HG03064 (cell line): ENCODE data around the gene CARD9.
"Not testable (repeated sequence)": the region's sequence is repeated elsewhere in the genome, so short reads cannot be mapped to it uniquely, and the experiment has no call there.

Source experiments
- ATAC-seq: cut with Tn5 transposase; IDR thresholded peaks from one replicate; pipeline ENCODE4 v1.9.1; 2021; ENCODE audit warnings: low read depth; ENCODE audit not compliant: unreplicated experiment

The CARD9 gene

GRCh38 chr9:136326061-136326760, 47.3 kb downstream of the CARD9 start:
- ATAC-seq = no peak

GRCh38 chr9:136325358-136325757, 48.1 kb downstream of the CARD9 start:
- no peak for ATAC-seq

DNA sequence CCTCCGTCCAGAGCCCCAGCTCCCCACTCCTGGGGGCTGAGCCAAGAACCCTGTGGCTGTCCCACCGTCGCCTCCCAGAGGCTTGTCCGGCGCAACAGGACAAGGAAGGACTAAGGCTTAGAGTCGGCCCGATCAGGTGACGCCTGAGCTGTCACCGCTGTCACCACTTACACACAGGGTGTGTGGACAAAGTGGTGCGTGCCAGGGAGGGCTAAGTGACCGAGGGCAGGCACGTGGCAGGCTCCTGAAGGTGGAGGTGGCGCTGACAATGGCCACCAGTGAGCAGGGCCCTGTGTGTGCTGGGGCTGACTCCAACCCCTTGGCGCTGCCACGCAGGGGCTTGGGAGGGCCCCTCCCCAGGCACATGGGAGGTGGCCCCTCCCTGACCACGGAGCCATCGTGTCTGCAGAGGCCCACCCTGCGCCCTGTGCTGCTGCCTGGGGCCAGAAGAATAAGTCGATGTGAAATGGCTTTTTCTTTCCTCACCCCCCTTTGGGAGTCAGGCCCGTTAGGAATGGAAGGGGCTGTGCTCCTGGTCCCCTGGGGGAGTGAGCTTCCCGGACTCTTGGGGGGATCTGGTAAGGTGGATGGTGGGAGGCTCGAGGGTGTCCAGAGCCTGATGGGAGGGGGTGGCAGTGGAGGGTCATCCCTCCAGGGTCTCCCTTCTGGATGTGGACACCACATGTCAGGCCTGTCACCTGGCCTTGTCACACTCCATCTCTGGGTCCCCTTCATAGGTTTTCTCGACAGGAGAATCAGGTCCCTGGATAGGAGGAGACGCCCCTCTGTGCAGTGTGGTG, 48.8 kb downstream of the CARD9 start:
- no peak for ATAC-seq

DNA sequence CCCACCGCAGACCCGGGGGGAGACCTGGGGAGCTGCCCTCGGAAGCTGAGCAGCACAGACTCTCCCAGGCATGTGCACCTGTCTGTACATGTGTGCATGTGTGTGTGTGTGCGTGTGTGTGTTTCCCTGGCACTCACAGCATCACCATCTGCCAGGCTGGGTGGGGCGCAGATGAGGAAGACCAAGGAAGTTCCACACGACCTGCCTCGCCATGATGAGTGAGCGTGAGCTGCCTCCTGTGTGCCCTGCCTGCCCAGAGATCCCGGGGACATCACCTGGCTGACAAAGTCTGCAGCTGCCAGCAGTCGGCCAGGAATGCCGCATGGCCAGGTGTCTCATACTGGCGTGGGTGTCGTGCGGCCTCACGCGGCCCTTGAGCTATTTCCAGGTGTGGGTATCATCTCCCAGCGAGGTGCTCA, 50.1 kb downstream of the CARD9 start:
- ATAC-seq = no peak

DNA sequence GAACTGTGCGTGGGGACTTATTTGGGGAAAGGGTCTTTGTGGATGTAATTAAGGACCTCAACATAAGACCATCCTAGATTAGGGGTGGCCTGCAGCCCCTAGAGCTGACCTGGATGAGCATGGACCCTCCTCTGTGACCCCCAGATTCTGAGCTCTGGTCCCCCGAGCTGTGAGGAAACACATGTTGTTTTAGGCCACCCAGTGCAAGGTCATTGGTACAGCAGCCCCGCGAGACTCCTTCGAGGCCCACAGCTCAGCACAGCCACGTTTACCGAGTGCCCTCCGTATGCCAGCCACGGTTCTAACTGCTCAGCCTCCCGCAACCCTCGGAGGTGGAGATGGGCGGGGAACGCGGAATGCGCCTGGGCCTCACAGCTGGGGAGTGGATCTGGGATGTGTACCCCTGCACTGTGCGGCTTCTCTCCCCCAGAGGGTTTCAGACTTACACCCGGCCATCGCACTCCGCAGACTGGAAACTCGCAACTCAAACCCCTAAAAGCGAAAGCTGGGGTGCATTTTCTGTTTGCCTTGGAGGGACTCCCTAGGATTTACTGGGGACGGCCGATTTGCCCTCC, 50.6 kb downstream of the CARD9 start:
- no peak for ATAC-seq

DNA sequence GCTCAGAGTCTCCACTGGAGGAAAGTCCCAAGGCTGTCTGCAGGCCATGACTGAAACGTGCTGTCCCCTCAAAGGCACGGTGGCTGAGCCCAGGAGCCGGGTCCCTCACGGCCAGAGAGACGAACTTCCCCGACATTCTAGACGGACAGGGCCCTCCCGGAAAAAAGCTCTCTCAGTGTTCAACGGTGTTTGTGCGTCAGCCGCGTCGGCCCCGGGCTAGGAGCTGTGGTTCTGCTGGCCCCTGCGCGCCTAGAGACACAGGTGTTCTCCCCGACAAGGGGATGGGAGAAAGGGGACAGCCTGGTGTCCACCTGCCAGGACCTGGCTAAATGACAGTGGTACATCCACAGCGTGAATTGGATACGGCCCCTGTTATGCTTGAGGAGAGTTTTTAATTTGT, 51.9 kb downstream of the CARD9 start:
- ATAC-seq = no peak

GRCh38 chr9:136320972-136321371, 52.5 kb downstream of the CARD9 start:
- ATAC-seq = not testable (repeated sequence)

DNA sequence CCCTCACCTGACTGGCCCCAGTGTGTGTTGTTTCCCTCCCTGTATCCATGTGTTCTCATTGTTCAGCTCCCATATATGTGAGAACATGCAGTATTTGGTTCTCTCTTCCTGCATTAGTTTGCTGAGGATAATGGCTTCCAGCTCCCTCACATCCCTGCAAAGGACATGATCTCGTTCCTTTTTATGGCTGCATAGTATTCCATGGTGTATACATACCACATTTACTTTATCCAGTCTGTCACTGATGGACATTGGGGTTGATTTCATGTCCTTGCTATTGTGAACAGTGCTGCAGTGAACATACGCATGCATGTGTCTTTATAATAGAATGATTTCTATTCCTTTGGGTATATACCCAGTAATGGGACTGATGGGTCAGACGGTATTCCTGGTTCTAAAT, 53.5 kb downstream of the CARD9 start:
- ATAC-seq = not testable (repeated sequence)

GRCh38 chr9:136319244-136319643, 54.2 kb downstream of the CARD9 start:
- ATAC-seq = not testable (repeated sequence)

DNA sequence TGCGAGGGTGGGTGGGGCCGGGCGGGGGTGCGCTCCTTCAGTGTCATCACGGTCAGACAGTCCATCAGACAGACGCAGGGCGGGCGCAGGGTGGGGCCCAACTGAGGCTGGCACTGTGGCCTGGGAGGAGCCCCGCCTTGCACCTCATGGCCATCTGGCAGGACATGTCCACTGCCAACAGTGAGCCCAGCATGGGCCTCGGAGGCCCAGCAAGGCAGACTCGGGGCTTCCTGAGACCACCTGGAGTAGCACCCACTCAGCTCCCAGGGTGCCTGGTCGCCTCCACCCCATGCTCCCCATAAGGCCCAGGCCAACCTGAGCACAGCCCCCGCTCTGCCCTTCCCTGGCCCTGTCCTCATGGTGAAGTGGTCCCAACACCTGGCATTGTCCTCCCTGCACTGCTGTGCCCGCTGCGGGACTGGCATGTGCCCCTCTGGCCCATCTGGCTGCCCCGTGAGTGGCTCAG, 54.7 kb downstream of the CARD9 start:
- no peak for ATAC-seq

GRCh38 chr9:136318111-136318775, 55.2 kb downstream of the CARD9 start:
- no peak for ATAC-seq

- no peak for ATAC-seq
Measured at GRCh38 chr9:136317695-136318094, 55.8 kb downstream of the CARD9 start.

DNA sequence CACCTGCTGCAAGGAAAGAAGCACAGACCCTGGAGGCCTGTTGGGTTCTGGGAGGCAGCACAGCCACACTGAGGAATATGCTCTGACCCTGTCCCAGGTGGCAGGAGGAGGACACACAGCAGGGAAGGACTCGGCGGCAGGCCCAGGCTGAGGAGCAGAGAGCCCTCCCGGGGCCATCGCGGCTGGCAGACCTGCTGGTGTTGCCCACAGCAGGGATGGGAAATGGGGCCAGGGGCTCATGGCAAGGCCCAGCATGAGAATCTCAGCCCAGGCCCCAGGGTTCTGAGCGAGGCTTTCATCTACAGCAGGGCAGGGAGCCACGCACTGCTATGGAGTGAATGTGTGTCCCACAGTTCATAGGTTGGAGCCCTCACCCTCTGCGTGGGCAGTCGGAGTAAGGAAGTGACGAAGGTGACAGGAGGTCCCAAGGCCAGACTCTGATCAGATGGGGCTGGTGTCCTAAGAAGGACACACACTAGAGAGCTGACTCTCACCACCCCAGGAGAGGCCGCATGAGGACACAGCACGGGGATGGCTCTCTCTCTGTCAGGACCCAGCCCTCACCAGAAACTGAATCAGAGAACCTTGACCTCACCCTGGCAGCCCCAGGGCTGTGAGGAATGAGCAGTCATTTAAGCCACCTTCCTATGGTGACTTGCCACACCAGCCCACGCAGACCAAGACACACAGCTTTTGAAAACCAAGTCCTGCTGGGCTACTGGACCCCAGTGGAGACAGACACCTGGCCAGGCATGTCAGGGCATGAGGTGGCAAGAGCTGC, 56.4 kb downstream of the CARD9 start:
- ATAC-seq = no peak

DNA sequence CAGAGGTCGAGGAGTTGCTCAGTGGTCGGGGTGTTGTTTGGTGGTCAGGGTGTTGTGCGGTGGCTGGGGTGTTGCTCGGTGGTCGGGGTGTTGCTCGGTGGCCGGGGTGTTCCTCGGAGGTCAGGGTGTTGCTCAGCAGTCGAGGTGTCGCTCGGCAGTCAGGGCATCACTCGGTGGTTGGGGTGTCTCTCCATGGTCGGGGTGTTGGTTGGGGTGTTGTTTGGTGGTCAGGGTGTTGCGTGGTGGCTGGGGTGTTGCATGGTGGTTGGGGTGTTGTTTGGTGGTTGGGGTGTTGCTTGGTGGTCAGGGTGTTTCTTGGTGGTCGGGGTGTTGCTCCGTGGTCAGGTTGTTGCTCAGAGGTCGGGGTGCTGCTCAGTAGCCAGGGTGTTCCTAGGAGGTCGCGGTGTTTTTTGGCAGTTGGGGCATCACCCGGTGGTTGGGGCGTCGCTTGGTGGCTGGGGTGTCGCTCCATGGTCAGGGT, 57.2 kb downstream of the CARD9 start:
- ATAC-seq = no peak

GRCh38 chr9:136314944-136315343, 58.5 kb downstream of the CARD9 start:
- ATAC-seq = no peak

DNA sequence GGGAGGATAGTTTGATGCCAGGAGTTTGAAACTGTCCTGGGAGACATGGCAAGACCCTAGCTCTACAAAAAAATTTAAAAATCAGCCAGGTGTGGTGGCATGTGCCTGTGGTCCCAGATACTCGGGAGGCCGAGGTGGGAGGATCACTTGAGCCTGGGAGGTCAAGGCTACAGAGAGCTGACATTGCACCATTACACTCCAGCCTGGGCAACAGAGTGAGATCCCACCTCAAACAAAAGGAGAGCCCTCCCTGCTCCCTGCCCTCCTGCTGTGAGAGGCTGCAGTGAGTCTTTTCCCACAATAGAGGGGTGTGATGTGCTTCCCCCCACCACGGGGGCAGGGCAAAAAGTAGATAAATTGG, 59.4 kb downstream of the CARD9 start:
- ATAC-seq = no peak
